Measurements from ENCODE around the gene DGUOK.

The DGUOK gene

GRCh38 chr2:73952499-73953446 is 26.1 kb downstream of the DGUOK start:
- CTCF ChIA-PET, result no interaction called here
- no peak for DNase-seq (ENCODE audit: extremely low spot score)
- POLR2A ChIA-PET, result no interaction called here
- no peak for TF ChIP-seq PKNOX1 (IDR thresholded peaks at IDR 0.05)
- no peak for TF ChIP-seq LEF1 (IDR thresholded peaks at IDR 0.05; ENCODE audit: borderline replicate concordance)
- no peak for TF ChIP-seq ARNT (IDR thresholded peaks at IDR 0.05)
- no peak for TF ChIP-seq SUZ12 (IDR thresholded peaks at IDR 0.05)
- TF ChIP-seq SP1 (IDR thresholded peaks at IDR 0.05), result no peak
- TF ChIP-seq ELF4 (IDR thresholded peaks at IDR 0.05), result no peak
- no peak for TF ChIP-seq FOXK2 (IDR thresholded peaks at IDR 0.05)
- no peak for TF ChIP-seq CTBP1 (IDR thresholded peaks at IDR 0.05; ENCODE audit: borderline replicate concordance)
- no peak for TF ChIP-seq FOXM1 (IDR thresholded peaks at IDR 0.05; ENCODE audit: borderline replicate concordance)
- TF ChIP-seq L3MBTL2 (conservative IDR thresholded peaks at IDR 0.05), result no peak
- no peak for TF ChIP-seq FOXA1 (IDR thresholded peaks at IDR 0.05)
- no peak for TF ChIP-seq TARDBP (IDR thresholded peaks at IDR 0.05)
- TF ChIP-seq HDGF (IDR thresholded peaks at IDR 0.05; ENCODE audit: borderline replicate concordance), result no peak
- no peak for TF ChIP-seq ZNF384 (IDR thresholded peaks at IDR 0.05)
- no peak for TF ChIP-seq NFRKB (IDR thresholded peaks at IDR 0.05)
- TF ChIP-seq BHLHE40 (IDR thresholded peaks at IDR 0.05; ENCODE audit: borderline replicate concordance), result no peak

GRCh38 chr2:73956218-73956865 is 29.7 kb downstream of the DGUOK start:
- ChIA-PET POLR2A (interaction anchor here (0.8 kb wide), 1 partner anchor 29 kb away, joined by 3 read pairs; no protein-coding TSS in a partner anchor), CTCF (no interaction called here)
- no peak for TF ChIP-seq CTBP1 (IDR thresholded peaks at IDR 0.05; ENCODE audit: borderline replicate concordance)
- TF ChIP-seq LEF1 (IDR thresholded peaks at IDR 0.05; ENCODE audit: borderline replicate concordance), result no peak
- no peak for TF ChIP-seq TARDBP (IDR thresholded peaks at IDR 0.05)
- no peak for TF ChIP-seq ARNT (IDR thresholded peaks at IDR 0.05)
- DNase-seq (ENCODE audit: extremely low spot score), result no peak

- TF ChIP-seq L3MBTL2 (conservative IDR thresholded peaks at IDR 0.05) (no peak), FOXK2 (IDR thresholded peaks at IDR 0.05) (no peak), ARNT (IDR thresholded peaks at IDR 0.05) (no peak), ELF4 (IDR thresholded peaks at IDR 0.05) (no peak), LEF1 (IDR thresholded peaks at IDR 0.05; ENCODE audit: borderline replicate concordance) (no peak), FOXM1 (IDR thresholded peaks at IDR 0.05; ENCODE audit: borderline replicate concordance) (no peak), BHLHE40 (IDR thresholded peaks at IDR 0.05; ENCODE audit: borderline replicate concordance) (no peak), SUZ12 (IDR thresholded peaks at IDR 0.05) (no peak), NFRKB (IDR thresholded peaks at IDR 0.05) (no peak), SP1 (IDR thresholded peaks at IDR 0.05) (no peak), FOXA1 (IDR thresholded peaks at IDR 0.05) (no peak), CTBP1 (IDR thresholded peaks at IDR 0.05; ENCODE audit: borderline replicate concordance) (no peak), TARDBP (IDR thresholded peaks at IDR 0.05) (no peak), HDGF (IDR thresholded peaks at IDR 0.05; ENCODE audit: borderline replicate concordance) (no peak), ZNF384 (IDR thresholded peaks at IDR 0.05) (no peak), PKNOX1 (IDR thresholded peaks at IDR 0.05) (no peak)
- ChIA-PET CTCF (interaction anchor here (0.6 kb wide), 1 partner anchor 13 kb away, joined by 3 read pairs; no protein-coding TSS in a partner anchor), POLR2A (no interaction called here)
- no peak for DNase-seq (ENCODE audit: extremely low spot score)
These were observed 34.6 kb downstream of the DGUOK start for GRCh38 chr2:73961274-73961673.

GRCh38 chr2:73961823-73962615 is 35.3 kb downstream of the DGUOK start:
- CTCF ChIA-PET, result interaction anchor here (0.6 kb wide), 1 partner anchor 14 kb away, joined by 3 read pairs; no protein-coding TSS in a partner anchor
- DNase-seq (ENCODE audit: extremely low spot score), result no peak
- POLR2A ChIA-PET, result no interaction called here
- TF ChIP-seq HDGF (IDR thresholded peaks at IDR 0.05; ENCODE audit: borderline replicate concordance), result no peak
- no peak for TF ChIP-seq L3MBTL2 (conservative IDR thresholded peaks at IDR 0.05)
- peak; percentile 73 for TF ChIP-seq ZNF384 (IDR thresholded peaks at IDR 0.05)

- ChIA-PET POLR2A (no interaction called here), CTCF (no interaction called here)
- DNase-seq (ENCODE audit: extremely low spot score), result no peak
- TF ChIP-seq PKNOX1 (IDR thresholded peaks at IDR 0.05) (no peak), BHLHE40 (IDR thresholded peaks at IDR 0.05; ENCODE audit: borderline replicate concordance) (no peak), LEF1 (IDR thresholded peaks at IDR 0.05; ENCODE audit: borderline replicate concordance) (no peak), L3MBTL2 (conservative IDR thresholded peaks at IDR 0.05) (no peak), SP1 (IDR thresholded peaks at IDR 0.05) (no peak), NFRKB (IDR thresholded peaks at IDR 0.05) (no peak), ZNF384 (IDR thresholded peaks at IDR 0.05) (no peak), SUZ12 (IDR thresholded peaks at IDR 0.05) (no peak), HDGF (IDR thresholded peaks at IDR 0.05; ENCODE audit: borderline replicate concordance) (no peak), ARNT (IDR thresholded peaks at IDR 0.05) (no peak), FOXA1 (IDR thresholded peaks at IDR 0.05) (no peak), ELF4 (IDR thresholded peaks at IDR 0.05) (no peak), FOXM1 (IDR thresholded peaks at IDR 0.05; ENCODE audit: borderline replicate concordance) (no peak), CTBP1 (IDR thresholded peaks at IDR 0.05; ENCODE audit: borderline replicate concordance) (no peak), FOXK2 (IDR thresholded peaks at IDR 0.05) (no peak), TARDBP (IDR thresholded peaks at IDR 0.05) (no peak)
These were observed 36.1 kb downstream of the DGUOK start for GRCh38 chr2:73962798-73963197.
